DOHH2 (cell line): ENCODE results near the gene PRKAR2B.
"Not testable (repeated sequence)": the region's sequence is repeated elsewhere in the genome, so short reads cannot be mapped to it uniquely, and the experiment has no call there.

Experiments
- EZH2phosphoT487 ChIP-seq: fragments of 200-600 bp; sonication (generic); IDR thresholded peaks from 2 replicates; pipeline ENCODE4 v1.6.1; 2017; ENCODE audit warnings: borderline replicate concordance, mild to moderate bottlenecking, antibody characterized with exemption, low read length, moderate library complexity, mixed read lengths
- TF ChIP-seq, protein P1 (sequence below): fragments of 200-600 bp; sonication (generic); IDR thresholded peaks from one replicate; pipeline ENCODE4 v1.5.1; 2014; ENCODE audit warnings: antibody characterized with exemption, mild to moderate bottlenecking, low read depth, low read length; ENCODE audit not compliant: poor library complexity, severe bottlenecking

GRCh38 chr7:107143875-107144274 is 99.4 kb downstream of the PRKAR2B start:
- TF ChIP-seq EZH2phosphoT487 = not testable (repeated sequence)
- TF ChIP-seq, protein P1, sequence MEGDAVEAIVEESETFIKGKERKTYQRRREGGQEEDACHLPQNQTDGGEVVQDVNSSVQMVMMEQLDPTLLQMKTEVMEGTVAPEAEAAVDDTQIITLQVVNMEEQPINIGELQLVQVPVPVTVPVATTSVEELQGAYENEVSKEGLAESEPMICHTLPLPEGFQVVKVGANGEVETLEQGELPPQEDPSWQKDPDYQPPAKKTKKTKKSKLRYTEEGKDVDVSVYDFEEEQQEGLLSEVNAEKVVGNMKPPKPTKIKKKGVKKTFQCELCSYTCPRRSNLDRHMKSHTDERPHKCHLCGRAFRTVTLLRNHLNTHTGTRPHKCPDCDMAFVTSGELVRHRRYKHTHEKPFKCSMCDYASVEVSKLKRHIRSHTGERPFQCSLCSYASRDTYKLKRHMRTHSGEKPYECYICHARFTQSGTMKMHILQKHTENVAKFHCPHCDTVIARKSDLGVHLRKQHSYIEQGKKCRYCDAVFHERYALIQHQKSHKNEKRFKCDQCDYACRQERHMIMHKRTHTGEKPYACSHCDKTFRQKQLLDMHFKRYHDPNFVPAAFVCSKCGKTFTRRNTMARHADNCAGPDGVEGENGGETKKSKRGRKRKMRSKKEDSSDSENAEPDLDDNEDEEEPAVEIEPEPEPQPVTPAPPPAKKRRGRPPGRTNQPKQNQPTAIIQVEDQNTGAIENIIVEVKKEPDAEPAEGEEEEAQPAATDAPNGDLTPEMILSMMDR = not testable (repeated sequence)
